GM12878 (cell line): ENCODE results near the gene MAP4K5. TPM values are rescaled to one million over a fixed set of nuclear protein-coding genes. Genes with fewer than 3 reads are reported as not detected.

ENCODE experiments used
- ATAC-seq: fragments of 200-7000 bp; cut with Tn5 transposase; 3 replicates; pipeline ENCODE4 v1.9.1; 2020; ENCODE audit warnings: mild to moderate bottlenecking, moderate library complexity
- BruUV-seq: library from RNA; stranded (reverse); fragments of 400-500 nt; replicated peaks from 2 replicates; lab custom pipeline; 2021; lab: Mats Ljungman, UMichigan
- CTCF ChIA-PET: fragments of 300-600 bp; sonication (Branson Sonifier 250); formaldehyde crosslinking; extraction: SDS; loops from one replicate; lab custom pipeline; 2021; ENCODE audit warnings: inconsistent platforms; lab: Yijun Ruan, JAX
- POLR2A ChIA-PET: fragments of 350-600 bp; formaldehyde crosslinking; extraction: SDS; loops from one replicate; lab custom pipeline; 2021; ENCODE audit warnings: inconsistent platforms; lab: Charles Lee
- RAD21 ChIA-PET: fragments of 300-600 bp; sonication (Branson Sonifier 250); formaldehyde crosslinking; loops from one replicate; lab custom pipeline; 2023; ENCODE audit warnings: antibody characterized with exemption; ENCODE audit not compliant: unreplicated experiment; lab: Charles Lee
- SMC1A ChIA-PET: fragments of 300-600 bp; sonication (Branson Sonifier 250); formaldehyde crosslinking; loops from one replicate; lab custom pipeline; 2023; ENCODE audit not compliant: unreplicated experiment, uncharacterized antibody; lab: Charles Lee
- DNase-seq: peaks from one replicate; pipeline ENCODE4 v3.0.0-alpha.2; 2011; ENCODE audit warnings: low read depth, low spot score
- FAIRE-seq: peaks from 3 replicates; lab custom pipeline; 2011; peaks lifted over from hg19 to GRCh38; lab: Jason Lieb, UNC
- H2AFZ ChIP-seq: 2 replicates; pipeline ENCODE4 v1.6.0; 2011; ENCODE audit warnings: low read depth, low read length, control low read depth; ENCODE audit not compliant: control insufficient read depth
- H3K27ac ChIP-seq: 2 replicates; pipeline ENCODE4 v1.5.1; 2011; ENCODE audit warnings: control low read depth; ENCODE audit not compliant: control insufficient read depth, insufficient read depth
- H3K27me3 ChIP-seq, 2 experiments: replicated peaks in 1 of 2; 2 replicates each; pipeline versions ENCODE4 v1.6.0 to v1.6.1; 2011; ENCODE audit warnings: low read length in 1 of 2; ENCODE audit not compliant: control insufficient read depth in 2 of 2, insufficient read depth in 2 of 2
- H3K36me3 ChIP-seq, 2 experiments: 2 replicates each; pipeline ENCODE4 v1.5.1; 2011; ENCODE audit warnings: low read length in 1 of 2; ENCODE audit not compliant: control insufficient read depth in 2 of 2, insufficient read depth in 2 of 2
- H3K4me1 ChIP-seq: 2 replicates; pipeline ENCODE4 v1.6.1; 2011; ENCODE audit warnings: mild to moderate bottlenecking, low read length, moderate library complexity, mixed read lengths; ENCODE audit not compliant: control insufficient read depth, insufficient read depth
- H3K4me2 ChIP-seq: 2 replicates; pipeline ENCODE4 v1.6.0; 2011; ENCODE audit warnings: control low read depth; ENCODE audit not compliant: control insufficient read depth, insufficient read depth
- H3K4me3 ChIP-seq: fragments of 200-600 bp; sonication (generic); 2 replicates; pipeline ENCODE4 v1.5.1; 2016
- H3K79me2 ChIP-seq: 2 replicates; pipeline ENCODE4 v1.6.0; 2011; ENCODE audit warnings: low read length; ENCODE audit not compliant: control insufficient read depth, insufficient read depth
- H3K9ac ChIP-seq: 2 replicates; pipeline ENCODE4 v1.8.0; 2011; ENCODE audit warnings: low read length, control low read depth, mixed read lengths; ENCODE audit not compliant: control insufficient read depth, insufficient read depth
- H3K9me3 ChIP-seq: replicated peaks from 3 replicates; pipeline ENCODE4 v1.5.1; 2011; ENCODE audit warnings: mild to moderate bottlenecking, low read length; ENCODE audit not compliant: control insufficient read depth, insufficient read depth
- H4K20me1 ChIP-seq: 2 replicates; pipeline ENCODE4 v1.6.0; 2011; ENCODE audit not compliant: control insufficient read depth, insufficient read depth
- CBFB ChIP-seq: IDR thresholded peaks from 2 replicates; pipeline ENCODE4 v1.6.1; 2016; ENCODE audit warnings: antibody characterized with exemption, low read depth
- CREB1 ChIP-seq: IDR thresholded peaks from 2 replicates; pipeline ENCODE4 v1.6.1; 2012; ENCODE audit warnings: low read depth, mild to moderate bottlenecking, inconsistent platforms
- FOXM1 ChIP-seq: IDR thresholded peaks from 2 replicates; pipeline ENCODE4 v1.6.1; 2012; ENCODE audit warnings: low read depth, mild to moderate bottlenecking, inconsistent platforms, low read length, moderate library complexity
- MLLT1 ChIP-seq: fragments of 450-650 bp; IDR thresholded peaks from 2 replicates; pipeline ENCODE4 v1.6.1; 2016; ENCODE audit warnings: mild to moderate bottlenecking
- MXI1 ChIP-seq: fragments of 150-350 bp; IDR thresholded peaks from 2 replicates; pipeline ENCODE4 v1.6.1; 2011; ENCODE audit warnings: low read depth, mild to moderate bottlenecking, inconsistent platforms, low read length, improper control_type of control experiment
- POLR2A ChIP-seq: IDR thresholded peaks from 2 replicates; pipeline ENCODE4 v1.6.1; 2011; ENCODE audit warnings: low read depth, mild to moderate bottlenecking, low read length
- RELB ChIP-seq: fragments of 450-650 bp; IDR thresholded peaks from 2 replicates; pipeline ENCODE4 v1.6.1; 2017; ENCODE audit warnings: low read depth, mild to moderate bottlenecking, moderate library complexity
- ZNF24 ChIP-seq: fragments of 450-650 bp; IDR thresholded peaks from 2 replicates; pipeline ENCODE4 v1.6.1; 2017; ENCODE audit warnings: antibody characterized with exemption, mild to moderate bottlenecking
- ZNF384 ChIP-seq: IDR thresholded peaks from 2 replicates; pipeline ENCODE4 v1.6.1; 2012; ENCODE audit warnings: low read depth, mild to moderate bottlenecking, low read length, improper control_type of control experiment, borderline replicate concordance
- ZNF622 ChIP-seq: fragments of 450-650 bp; IDR thresholded peaks from 2 replicates; pipeline ENCODE4 v1.6.1; 2017; ENCODE audit warnings: mild to moderate bottlenecking, inconsistent platforms
- WGBS: methylation state at CpG from one replicate; pipeline ENCODE4 v1.1.6; 2016; ENCODE audit warnings: low lambda C conversion rate; ENCODE audit not compliant: insufficient replicate concordance, insufficient coverage; ENCODE audit errors: missing lambda C conversion rate; 5-methylcytosine and 5-hydroxymethylcytosine counted together
- in situ Hi-C: fragments of 300-500 bp; cut with MboI; formaldehyde crosslinking; loops from 9 replicates; pipeline ENCODE4 v1.14.3; 2018; ENCODE audit warnings: mixed read lengths
- intact Hi-C: fragments of 100-400 bp; cut with micrococcal nuclease; formaldehyde crosslinking; loops from one replicate; pipeline ENCODE4 v1.14.2; 2022; ENCODE audit not compliant: unreplicated experiment
- polyA plus RNA-seq, 11 experiments: library from polyadenylated mRNA; depleted of rRNA in 4 of 11; unstranded in 6 of 11; stranded (reverse) in 5 of 11; fragments of >200 nt; fragmentation: Nextera tagmentation in 4 of 11; fragmentation: Illumina TruSeq in 1 of 11; extraction: Ambion mirVana in 4 of 11; extraction: Trizol in 1 of 11; gene quantifications; 1 replicate in 1 of 11; 2 replicates in 10 of 11; pipeline versions ENCODE4 v1.2.1 to v1.2.3, GENCODE V29; 2011 to 2016; ENCODE audit warnings: inconsistent platforms in 2 of 11, missing spikeins in 2 of 11, low read depth in 1 of 11
- total RNA-seq, 4 experiments: library from RNA; depleted of rRNA in 3 of 4; stranded (reverse); fragments of >200 nt in 3 of 4; fragmentation: Illumina TruSeq in 1 of 4; extraction: Trizol in 1 of 4; gene quantifications; 2 replicates each; pipeline versions ENCODE4 v1.2.1 to v1.2.3, GENCODE V29; 2013 to 2021
- TF ChIP-seq, protein P1 (sequence below): fragments of 450-650 bp; IDR thresholded peaks from 2 replicates; pipeline ENCODE4 v1.6.1; 2017; ENCODE audit warnings: mild to moderate bottlenecking, low read depth, inconsistent platforms; ENCODE audit not compliant: poor library complexity, severe bottlenecking
- TF ChIP-seq, protein P2 (sequence below): IDR thresholded peaks from 2 replicates; pipeline ENCODE4 v1.6.1; 2011; ENCODE audit warnings: low read depth, mild to moderate bottlenecking, low read length, moderate library complexity, borderline replicate concordance; ENCODE audit errors: extremely low read depth
- TF ChIP-seq, protein P3 (sequence below): fragments of 450-650 bp; IDR thresholded peaks from 2 replicates; pipeline ENCODE4 v1.6.1; 2018; ENCODE audit warnings: mild to moderate bottlenecking, low read depth, moderate library complexity; ENCODE audit not compliant: partially characterized antibody

The MAP4K5 gene
- total and polyA plus RNA-seq, 10 of the 15 experiments (the other 5 are each of a cell fraction or from before 2014, with no cell fraction given): 9.1 to 41.3 (median 30.1) TPM

DNA sequence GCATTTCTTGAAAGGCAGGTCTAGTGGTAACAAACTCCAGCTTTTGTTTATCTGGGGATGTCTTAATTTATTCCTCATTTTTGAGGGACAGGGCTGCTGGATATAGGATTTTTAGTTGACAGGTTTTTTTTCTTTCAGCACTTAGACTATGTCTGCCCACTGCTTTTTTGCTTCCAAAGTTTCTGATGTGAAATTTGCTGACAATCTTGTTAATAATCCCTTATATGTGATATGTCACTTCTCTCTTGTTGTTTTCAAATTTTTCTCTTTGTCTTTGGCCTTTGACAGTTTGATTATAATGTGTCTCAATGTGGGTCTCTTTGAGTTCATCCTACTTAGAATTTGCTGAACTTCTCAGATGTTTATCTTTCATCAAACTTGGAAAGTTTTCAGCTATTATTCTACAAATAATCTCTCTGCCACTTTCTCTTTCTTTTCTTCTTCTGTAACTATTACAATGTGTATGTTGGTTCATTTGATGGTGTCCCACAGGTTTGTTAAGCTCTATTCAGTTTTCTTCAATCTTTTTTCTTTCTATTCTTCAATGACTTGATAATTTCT, 37.4 kb upstream of the MAP4K5 start (continued):
- TF ChIP-seq, protein P1, sequence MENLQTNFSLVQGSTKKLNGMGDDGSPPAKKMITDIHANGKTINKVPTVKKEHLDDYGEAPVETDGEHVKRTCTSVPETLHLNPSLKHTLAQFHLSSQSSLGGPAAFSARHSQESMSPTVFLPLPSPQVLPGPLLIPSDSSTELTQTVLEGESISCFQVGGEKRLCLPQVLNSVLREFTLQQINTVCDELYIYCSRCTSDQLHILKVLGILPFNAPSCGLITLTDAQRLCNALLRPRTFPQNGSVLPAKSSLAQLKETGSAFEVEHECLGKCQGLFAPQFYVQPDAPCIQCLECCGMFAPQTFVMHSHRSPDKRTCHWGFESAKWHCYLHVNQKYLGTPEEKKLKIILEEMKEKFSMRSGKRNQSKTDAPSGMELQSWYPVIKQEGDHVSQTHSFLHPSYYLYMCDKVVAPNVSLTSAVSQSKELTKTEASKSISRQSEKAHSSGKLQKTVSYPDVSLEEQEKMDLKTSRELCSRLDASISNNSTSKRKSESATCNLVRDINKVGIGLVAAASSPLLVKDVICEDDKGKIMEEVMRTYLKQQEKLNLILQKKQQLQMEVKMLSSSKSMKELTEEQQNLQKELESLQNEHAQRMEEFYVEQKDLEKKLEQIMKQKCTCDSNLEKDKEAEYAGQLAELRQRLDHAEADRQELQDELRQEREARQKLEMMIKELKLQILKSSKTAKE: no peak
- TF ChIP-seq ZNF24 (no peak), ZNF622 (no peak), POLR2A (no peak), MLLT1 (no peak), CREB1 (no peak)
- TF ChIP-seq, all 136 proteins: peak for 0

GRCh38 chr14:50562841-50563240, 30.5 kb upstream of the MAP4K5 start:
- ATAC-seq: no peak
- H3K4me2 ChIP-seq: no peak overlapping the region
- H4K20me1 ChIP-seq: no peaks in the 10 kb centered on the region
- ChIA-PET SMC1A (interaction anchor here (1.2 kb wide), 2 partner anchors 17 to 38 kb away, joined by 3 to 4 read pairs; no protein-coding TSS in a partner anchor), CTCF (interaction anchor here (1.6 kb wide), 1 partner anchor 298 kb away, joined by 4 read pairs; no protein-coding TSS in a partner anchor), RAD21 (no interaction called here), POLR2A (interaction anchor here (0.6 kb wide), 1 partner anchor 430 kb away, joined by 3 read pairs; no protein-coding TSS in a partner anchor)
- H2AFZ ChIP-seq: no peak overlapping the region
- no peak for FAIRE-seq
- DNase-seq: no peak
- H3K4me3 ChIP-seq: no peak overlapping the region
- H3K4me1 ChIP-seq: peaks cover 8% of the 10 kb centered on the region
- no peaks in the 10 kb centered on the region for H3K36me3 ChIP-seq
- BruUV-seq: no TSS peak
- no peaks in the 10 kb centered on the region for H3K79me2 ChIP-seq
- 100% methylated on average over 1 of the region's 1 CpG for WGBS
- peaks cover 9 to 12% of the 10 kb centered on the region in 2 experiments for H3K27me3 ChIP-seq
- no peak overlapping the region for H3K9ac ChIP-seq
- in situ Hi-C loops (no loop called here), intact Hi-C loops (no loop called here)
- H3K27ac ChIP-seq: no peak overlapping the region
- no peaks in the 10 kb centered on the region; the same call in 2 of the 3 replicates for H3K9me3 ChIP-seq
- TF ChIP-seq RELB (no peak), ZNF384 (no peak), FOXM1 (no peak), CBFB (no peak), MXI1 (no peak)
- TF ChIP-seq, protein P2, sequence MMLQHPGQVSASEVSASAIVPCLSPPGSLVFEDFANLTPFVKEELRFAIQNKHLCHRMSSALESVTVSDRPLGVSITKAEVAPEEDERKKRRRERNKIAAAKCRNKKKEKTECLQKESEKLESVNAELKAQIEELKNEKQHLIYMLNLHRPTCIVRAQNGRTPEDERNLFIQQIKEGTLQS: no peak
- TF ChIP-seq, protein P3, sequence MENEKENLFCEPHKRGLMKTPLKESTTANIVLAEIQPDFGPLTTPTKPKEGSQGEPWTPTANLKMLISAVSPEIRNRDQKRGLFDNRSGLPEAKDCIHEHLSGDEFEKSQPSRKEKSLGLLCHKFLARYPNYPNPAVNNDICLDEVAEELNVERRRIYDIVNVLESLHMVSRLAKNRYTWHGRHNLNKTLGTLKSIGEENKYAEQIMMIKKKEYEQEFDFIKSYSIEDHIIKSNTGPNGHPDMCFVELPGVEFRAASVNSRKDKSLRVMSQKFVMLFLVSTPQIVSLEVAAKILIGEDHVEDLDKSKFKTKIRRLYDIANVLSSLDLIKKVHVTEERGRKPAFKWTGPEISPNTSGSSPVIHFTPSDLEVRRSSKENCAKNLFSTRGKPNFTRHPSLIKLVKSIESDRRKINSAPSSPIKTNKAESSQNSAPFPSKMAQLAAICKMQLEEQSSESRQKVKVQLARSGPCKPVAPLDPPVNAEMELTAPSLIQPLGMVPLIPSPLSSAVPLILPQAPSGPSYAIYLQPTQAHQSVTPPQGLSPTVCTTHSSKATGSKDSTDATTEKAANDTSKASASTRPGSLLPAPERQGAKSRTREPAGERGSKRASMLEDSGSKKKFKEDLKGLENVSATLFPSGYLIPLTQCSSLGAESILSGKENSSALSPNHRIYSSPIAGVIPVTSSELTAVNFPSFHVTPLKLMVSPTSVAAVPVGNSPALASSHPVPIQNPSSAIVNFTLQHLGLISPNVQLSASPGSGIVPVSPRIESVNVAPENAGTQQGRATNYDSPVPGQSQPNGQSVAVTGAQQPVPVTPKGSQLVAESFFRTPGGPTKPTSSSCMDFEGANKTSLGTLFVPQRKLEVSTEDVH: no peak
